Activated B cell treated with CpG ODN at 0.5 μM for 24 hours (primary cell): ENCODE results near the gene RUSC2. TPM values are rescaled to one million over a fixed set of nuclear protein-coding genes. Genes with fewer than 3 reads are reported as not detected.

Experiments
- ATAC-seq: fragments of 200-7000 bp; cut with Tn5 transposase; one replicate; pipeline ENCODE4 v1.10.0; 2021; ENCODE audit warnings: low read depth, mild to moderate bottlenecking, moderate library complexity
- CTCF ChIA-PET: fragments of 350-600 bp; sonication (Branson Sonifier 250); formaldehyde crosslinking; loops from one replicate; lab custom pipeline; 2021; ENCODE audit warnings: antibody characterized with exemption; lab: Charles Lee
- POLR2A ChIA-PET: fragments of 350-600 bp; sonication (Branson Sonifier 250); formaldehyde crosslinking; loops from one replicate; lab custom pipeline; 2021; ENCODE audit warnings: antibody characterized with exemption; lab: Charles Lee
- DNase-seq: peaks from one replicate; pipeline ENCODE4 v3.0.0; 2022
- H3K27ac Mint-ChIP-seq: one replicate; pipeline ENCODE4 v1.8.0; 2020; ENCODE audit warnings: mixed read lengths
- H3K27me3 Mint-ChIP-seq: one replicate; pipeline ENCODE4 v1.8.0; 2021; ENCODE audit warnings: mixed read lengths
- H3K36me3 Mint-ChIP-seq: one replicate; pipeline ENCODE4 v1.8.0; 2021; ENCODE audit warnings: low read depth, mixed read lengths
- H3K4me1 Mint-ChIP-seq: one replicate; pipeline ENCODE4 v1.8.0; 2021; ENCODE audit warnings: mixed read lengths
- H3K4me3 Mint-ChIP-seq: one replicate; pipeline ENCODE4 v1.8.0; 2020; ENCODE audit warnings: mild to moderate bottlenecking, mixed read lengths
- H3K9me3 Mint-ChIP-seq: one replicate; pipeline ENCODE4 v1.8.0; 2020; ENCODE audit warnings: mixed read lengths
- CTCF ChIP-seq: fragments of 200-600 bp; IDR thresholded peaks from one replicate; pipeline ENCODE4 v1.8.0; 2022; ENCODE audit warnings: antibody characterized with exemption, mild to moderate bottlenecking
- intact Hi-C: fragments of 100-400 bp; cut with micrococcal nuclease; formaldehyde crosslinking; loops from one replicate; pipeline ENCODE4 v1.15.1; 2024
- total RNA-seq: library from RNA; stranded (reverse); gene quantifications from 2 replicates; pipeline ENCODE4 v1.2.3, GENCODE V29; 2022

The RUSC2 gene
- total RNA-seq, 1 donor from 2014 or later: 0.29 TPM

- Mint-ChIP-seq H3K36me3 (no peaks in the 10 kb centered on the region), H3K27me3 (peaks cover 18% of the 10 kb centered on the region), H3K9me3 (no peaks in the 10 kb centered on the region), H3K4me3 (no peak overlapping the region), H3K27ac (no peak overlapping the region), H3K4me1 (no peaks in the 10 kb centered on the region)
- DNase-seq (no peak), ATAC-seq (no peak)
- no peak for TF ChIP-seq CTCF
- intact Hi-C loops: no loop called here
- ChIA-PET CTCF (no interaction called here), POLR2A (no interaction called here)
Observed at GRCh38 chr9:35511453-35511852, 21.5 kb downstream of the RUSC2 start.

GRCh38 chr9:35515766-35516165 is 25.9 kb downstream of the RUSC2 start:
- H3K36me3 Mint-ChIP-seq: no peaks in the 10 kb centered on the region
- TF ChIP-seq CTCF: no peak
- no peak overlapping the region for H3K27ac Mint-ChIP-seq

GRCh38 chr9:35516479-35516878 is 26.6 kb downstream of the RUSC2 start:
- ChIA-PET POLR2A (no interaction called here), CTCF (no interaction called here)
- Mint-ChIP-seq H3K27ac (no peak overlapping the region), H3K36me3 (no peaks in the 10 kb centered on the region), H3K4me1 (no peaks in the 10 kb centered on the region), H3K4me3 (no peak overlapping the region), H3K9me3 (no peaks in the 10 kb centered on the region), H3K27me3 (peaks cover 3% of the 10 kb centered on the region)
- ATAC-seq (no peak), DNase-seq (no peak)
- intact Hi-C loops: no loop called here
- no peak for TF ChIP-seq CTCF

More at GRCh38 chr9:35515766-35516165, 25.9 kb downstream of the RUSC2 start:
- CTCF ChIA-PET: no interaction called here
- H3K9me3 Mint-ChIP-seq: no peaks in the 10 kb centered on the region
- peaks cover 3% of the 10 kb centered on the region for H3K27me3 Mint-ChIP-seq
- no peak overlapping the region for H3K4me3 Mint-ChIP-seq
- ATAC-seq (no peak), DNase-seq (no peak)
- POLR2A ChIA-PET: no interaction called here
- H3K4me1 Mint-ChIP-seq: no peaks in the 10 kb centered on the region
- intact Hi-C loops: no loop called here

- Mint-ChIP-seq H3K9me3 (no peaks in the 10 kb centered on the region), H3K36me3 (no peaks in the 10 kb centered on the region), H3K4me3 (no peak overlapping the region), H3K4me1 (no peaks in the 10 kb centered on the region), H3K27me3 (peaks cover 3% of the 10 kb centered on the region), H3K27ac (no peak overlapping the region)
- no peak for TF ChIP-seq CTCF
- no peak for ATAC-seq
- ChIA-PET CTCF (no interaction called here), POLR2A (no interaction called here)
- DNase-seq: no peak
- intact Hi-C loops: no loop called here
Observed at GRCh38 chr9:35517131-35517530, 27.2 kb downstream of the RUSC2 start.

- Mint-ChIP-seq H3K4me3 (no peak overlapping the region), H3K36me3 (no peaks in the 10 kb centered on the region), H3K4me1 (no peaks in the 10 kb centered on the region), H3K27me3 (peaks cover 3% of the 10 kb centered on the region), H3K27ac (no peak overlapping the region), H3K9me3 (no peaks in the 10 kb centered on the region)
- ATAC-seq (no peak), DNase-seq (no peak)
- intact Hi-C loops: no loop called here
- CTCF ChIA-PET: no interaction called here
- no peak for TF ChIP-seq CTCF
- POLR2A ChIA-PET: no interaction called here
Observed at GRCh38 chr9:35517552-35518224, 27.8 kb downstream of the RUSC2 start.
